RWPE1 (cell line): Measurements from ENCODE around the gene EVI2B.
A peak's percentile ranks its signal among the peaks of the same experiment; 100 is the strongest.
"Not testable (repeated sequence)": the region's sequence is repeated elsewhere in the genome, so short reads cannot be mapped to it uniquely, and the experiment has no call there.

ENCODE experiments used
- CTCF ChIA-PET: fragments of 350-600 bp; sonication (Branson Sonifier 250); formaldehyde crosslinking; extraction: SDS; loops from one replicate; lab custom pipeline; 2021; lab: Yijun Ruan, JAX
- POLR2A ChIA-PET: fragments of 400-600 bp; formaldehyde crosslinking; extraction: SDS; loops from one replicate; lab custom pipeline; 2020; ENCODE audit warnings: antibody characterized with exemption; ENCODE audit not compliant: low non-redundant PET; lab: Yijun Ruan, JAX
- DNase-seq: peaks from one replicate; pipeline ENCODE4 v3.0.0; 2012; ENCODE audit warnings: low spot score
- H3K27ac ChIP-seq: fragments of 450-650 bp; 2 replicates; pipeline ENCODE4 v1.5.1; 2017
- CTCF ChIP-seq: fragments of 450-650 bp; conservative IDR thresholded peaks from 2 replicates; pipeline ENCODE4 v1.5.1; 2017; ENCODE audit warnings: low read depth, mild to moderate bottlenecking

The EVI2B gene

DNA sequence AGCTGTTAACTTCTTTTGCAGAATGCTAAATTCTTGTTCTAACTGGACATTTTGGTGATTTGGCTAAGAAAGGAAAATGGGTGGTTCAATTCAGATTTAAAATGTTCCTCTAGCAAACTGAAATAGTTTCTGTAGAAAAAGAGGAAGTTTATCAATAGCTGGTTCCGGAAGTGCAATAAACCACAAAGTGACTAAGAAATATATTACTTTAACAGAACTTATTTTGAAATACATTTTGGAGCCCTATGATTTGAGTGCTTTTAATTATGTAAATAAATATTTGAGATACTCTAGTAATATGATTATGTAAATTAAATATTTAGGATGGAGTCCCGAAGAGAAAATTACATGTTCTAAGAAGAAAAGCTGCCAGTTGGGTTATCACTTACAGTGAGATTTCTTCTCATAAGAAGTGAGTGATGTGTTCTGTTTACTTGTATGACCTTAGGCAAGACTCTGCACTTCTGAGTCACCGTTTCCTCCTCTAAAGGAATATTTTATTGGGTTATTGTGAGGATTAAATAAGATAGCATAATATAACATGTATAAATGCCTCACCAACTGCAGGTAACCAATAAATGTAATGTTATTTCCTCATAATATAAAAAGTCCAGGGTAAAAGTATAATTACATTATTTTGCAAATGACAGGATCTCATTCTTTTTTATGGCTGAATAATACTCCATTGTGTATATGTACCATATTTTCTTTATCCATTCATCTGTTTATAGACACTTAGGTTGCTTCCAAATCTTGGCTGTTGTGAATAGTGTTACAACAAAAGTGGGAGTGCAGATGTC, at the start of gene EVI2B:
Gene EVI2B, minus strand, starts transcription at position 73 of the 800 bp plus-strand sequence. CDS start 8,445 bp downstream, outside the sequence.
- POLR2A ChIA-PET = no interaction called here
- CTCF ChIA-PET = interaction anchor here (0.7 kb wide), 1 partner anchor 219 kb away, joined by 3 read pairs; no protein-coding TSS in a partner anchor
- no peak for TF ChIP-seq CTCF
- H3K27ac ChIP-seq = peak within 1 kb of the TSS; percentile 78
- DNase-seq = peak; percentile 42

DNA sequence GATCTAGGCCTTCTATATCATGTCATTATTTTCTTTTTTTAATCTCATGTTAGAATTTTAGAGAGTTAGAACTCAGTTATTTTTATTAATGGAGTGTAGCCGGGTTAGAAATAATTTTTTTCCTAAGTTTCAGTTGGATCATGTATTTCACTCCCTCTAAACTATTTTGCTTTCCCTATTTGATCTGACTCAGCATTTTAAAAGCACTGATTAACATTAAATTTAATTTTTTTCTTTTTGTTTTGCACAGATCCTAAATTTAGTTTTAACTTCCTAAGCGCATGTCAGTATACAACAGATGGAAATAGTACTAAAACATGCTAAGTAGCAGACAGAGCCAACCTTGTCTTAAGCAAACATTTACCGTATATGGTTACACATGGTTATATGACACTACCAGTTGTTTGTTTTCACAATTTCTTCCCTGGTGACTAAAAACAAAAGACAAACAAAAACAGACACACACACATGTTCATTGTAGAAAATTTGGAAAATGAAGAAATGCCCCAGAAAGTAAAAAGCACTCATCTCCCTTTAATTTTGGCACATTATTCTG, 44.1 kb upstream of the EVI2B start:
- no peak overlapping the region for H3K27ac ChIP-seq
- no peak for TF ChIP-seq CTCF
- CTCF ChIA-PET = no interaction called here
- POLR2A ChIA-PET = no interaction called here
- no peak for DNase-seq

GRCh38 chr17:31357091-31357490, 43.2 kb upstream of the EVI2B start:
- no peak for DNase-seq
- ChIA-PET CTCF (no interaction called here), POLR2A (no interaction called here)
- TF ChIP-seq CTCF = no peak
- no peak overlapping the region for H3K27ac ChIP-seq

DNA sequence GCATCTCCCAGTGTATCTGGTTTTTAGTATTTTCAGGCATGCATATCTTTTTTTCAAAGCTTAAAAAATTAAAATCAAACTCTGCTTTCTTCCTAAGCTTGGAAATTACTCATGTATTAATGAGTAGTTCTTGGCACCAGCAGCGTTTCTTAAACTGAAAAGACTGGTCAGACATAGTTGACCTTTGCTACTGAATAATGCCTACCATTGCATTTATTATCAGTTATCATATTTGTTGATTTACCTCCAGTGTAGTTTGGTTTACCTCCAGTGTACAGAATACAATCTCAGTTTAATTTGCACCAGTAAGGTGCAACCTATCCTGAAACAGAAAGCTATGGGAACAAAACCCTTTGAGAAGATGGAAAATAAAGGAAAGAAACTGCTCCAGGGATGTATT, 42.1 kb upstream of the EVI2B start:
- POLR2A ChIA-PET = no interaction called here
- CTCF ChIA-PET = interaction anchor here (1.2 kb wide), 1 partner anchor 89 kb away, joined by 3 read pairs; no protein-coding TSS in a partner anchor
- H3K27ac ChIP-seq = no peak overlapping the region
- no peak for DNase-seq
- TF ChIP-seq CTCF = no peak

DNA sequence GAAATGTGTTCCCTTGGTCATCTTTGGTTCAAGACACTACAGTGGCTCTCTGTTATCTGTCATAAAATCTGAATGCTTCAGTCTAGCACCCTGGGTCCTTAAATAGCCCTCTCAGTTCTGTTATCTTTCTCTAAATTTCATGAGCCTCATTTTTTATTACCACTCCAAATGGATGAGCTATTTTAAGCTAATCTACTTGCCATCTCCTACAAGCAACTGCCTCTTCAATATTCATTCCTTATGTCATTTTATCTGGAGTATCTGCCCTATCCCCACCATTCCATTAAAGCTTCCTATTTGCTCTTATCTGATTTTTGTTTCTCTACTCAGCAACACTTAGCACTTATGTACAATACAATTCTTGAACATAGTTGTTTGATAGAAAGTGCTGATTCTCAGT, 35.6 kb upstream of the EVI2B start:
- no peak for TF ChIP-seq CTCF
- no peak overlapping the region for H3K27ac ChIP-seq
- POLR2A ChIA-PET = no interaction called here
- no peak for DNase-seq
- CTCF ChIA-PET = interaction anchor here (0.5 kb wide), 1 partner anchor 389 kb away, joined by 4 read pairs; no protein-coding TSS in a partner anchor

DNA sequence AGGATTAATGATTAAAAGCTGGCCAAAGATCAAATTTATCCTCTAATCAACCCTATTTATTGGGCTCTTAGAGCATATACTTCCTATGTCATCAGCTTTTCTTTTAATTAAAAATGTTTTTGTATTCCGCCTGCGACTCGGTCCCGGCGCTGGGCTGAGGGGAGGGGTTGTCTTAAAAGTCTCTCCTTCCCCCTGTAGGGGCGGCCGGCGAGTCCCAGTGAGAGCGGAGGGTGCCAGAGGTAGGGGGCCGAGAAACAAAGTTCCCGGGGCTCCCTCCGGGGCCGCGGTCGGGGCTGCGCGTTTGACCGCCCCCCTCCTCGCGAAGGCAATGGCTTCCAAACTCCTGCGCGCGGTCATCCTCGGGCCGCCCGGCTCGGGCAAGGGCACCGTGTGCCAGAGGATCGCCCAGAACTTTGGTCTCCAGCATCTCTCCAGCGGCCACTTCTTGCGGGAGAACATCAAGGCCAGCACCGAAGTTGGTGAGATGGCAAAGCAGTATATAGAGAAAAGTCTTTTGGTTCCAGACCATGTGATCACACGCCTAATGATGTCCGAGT, 31.4 kb upstream of the EVI2B start:
- H3K27ac ChIP-seq, DNase-seq, POLR2A ChIA-PET, CTCF ChIA-PET: not testable (repeated sequence)
